ENCODE results near the gene NT5C2. TPM values are rescaled to one million over a fixed set of nuclear protein-coding genes. Genes with fewer than 3 reads are reported as not detected.
"Not testable (repeated sequence)": the region's sequence is repeated elsewhere in the genome, so short reads cannot be mapped to it uniquely, and the experiment has no call there.

The NT5C2 gene
- total RNA-seq, 2 experiments from 2014 or later: 39.1 to 43.0 TPM

GRCh38 chr10:103232772-103233488, 39.9 kb upstream of the NT5C2 start:
- intact Hi-C loops (cut with micrococcal nuclease): no loop called here
- ATAC-seq (no peak), DNase-seq (no peak)
- Mint-ChIP-seq H3K36me3 (ENCODE audit: low read depth) (no peaks in the 10 kb centered on the region), H3K27ac (no peak overlapping the region), H3K4me1 (ENCODE audit: low read depth) (no peaks in the 10 kb centered on the region), H3K9me3 (no peaks in the 10 kb centered on the region), H3K4me3 (no peak overlapping the region), H3K27me3 (no peaks in the 10 kb centered on the region)
- TF ChIP-seq CTCF (IDR thresholded peaks at IDR 0.05): no peak
- ChIA-PET POLR2A (no interaction called here), CTCF (no interaction called here)

DNA sequence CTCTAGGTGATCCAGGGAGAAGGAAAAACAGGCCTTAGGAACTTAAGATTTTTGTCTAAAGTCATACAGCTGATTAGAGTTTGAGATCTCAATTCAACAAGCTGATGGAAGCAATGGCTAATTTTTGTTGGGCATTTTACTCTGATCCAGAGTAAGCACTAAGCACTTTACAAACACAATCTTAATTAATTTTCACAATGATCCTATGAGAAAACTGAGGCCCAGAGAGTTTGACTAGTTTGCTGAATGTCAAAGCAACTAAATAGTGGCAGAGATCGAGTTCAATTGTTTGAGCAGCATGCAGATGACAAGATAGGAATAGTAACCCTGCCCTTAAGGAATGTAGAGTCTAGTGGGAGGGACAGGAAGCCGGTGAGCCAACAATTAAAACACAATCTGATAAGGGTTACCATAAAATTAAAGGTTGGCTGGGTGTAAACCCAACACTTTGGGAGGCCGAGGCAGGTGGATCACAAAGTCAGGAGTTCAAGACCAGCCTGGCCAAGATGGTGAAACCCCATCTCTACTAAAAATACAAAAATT, 39.1 kb upstream of the NT5C2 start:
- H3K36me3 Mint-ChIP-seq (ENCODE audit: low read depth): no peaks in the 10 kb centered on the region
- H3K27me3 Mint-ChIP-seq: no peaks in the 10 kb centered on the region
- CTCF ChIA-PET: interaction anchor here (1.1 to 1.7 kb wide), 2 partner anchors 16 to 45 kb away, joined by 3 to 4 read pairs; no protein-coding TSS in a partner anchor
- H3K4me3 Mint-ChIP-seq: no peak overlapping the region
- DNase-seq (no peak), ATAC-seq (no peak)
- TF ChIP-seq CTCF (IDR thresholded peaks at IDR 0.05): no peak
- POLR2A ChIA-PET: interaction anchor here (0.7 kb wide), 1 partner anchor 794 kb away, joined by 3 read pairs; no protein-coding TSS in a partner anchor
- no peaks in the 10 kb centered on the region for H3K9me3 Mint-ChIP-seq
- intact Hi-C loops (cut with micrococcal nuclease): no loop called here
- no peak overlapping the region for H3K27ac Mint-ChIP-seq
- no peaks in the 10 kb centered on the region for H3K4me1 Mint-ChIP-seq (ENCODE audit: low read depth)

DNA sequence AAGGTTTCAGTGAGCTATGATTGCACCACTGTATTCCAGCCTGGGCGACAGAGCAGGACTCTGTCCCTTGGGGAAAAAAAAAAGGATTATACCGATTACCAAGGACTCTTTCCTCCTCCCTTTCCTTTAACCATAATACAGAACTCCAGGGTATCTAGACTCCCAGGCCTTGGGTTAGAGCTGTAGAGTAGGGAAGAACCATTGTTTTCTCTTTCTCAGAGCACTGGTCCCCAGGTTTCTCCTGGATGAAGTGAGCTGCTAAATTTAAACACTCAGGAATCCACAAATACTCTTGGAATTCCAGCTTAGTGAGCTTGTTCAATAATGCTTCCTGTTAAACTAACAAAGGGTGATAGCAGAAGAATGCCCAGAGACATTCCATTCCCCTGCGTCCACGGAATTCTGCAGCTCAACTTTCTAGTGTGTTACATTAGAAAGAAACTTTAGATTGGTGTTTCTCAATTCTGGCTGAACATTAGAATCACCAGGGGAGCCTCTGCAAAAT, 38.0 kb upstream of the NT5C2 start:
- ChIA-PET CTCF (interaction anchor here (1.0 to 2.6 kb wide), 4 partner anchors 9 to 46 kb away, joined by 3 to 9 read pairs (median 4); no protein-coding TSS in a partner anchor), POLR2A (interaction anchor here (0.6 to 0.7 kb wide), 2 partner anchors 365 to 713 kb away, joined by 3 to 5 read pairs; no protein-coding TSS in a partner anchor)
- no peak for TF ChIP-seq CTCF (IDR thresholded peaks at IDR 0.05)
- Mint-ChIP-seq H3K4me3 (no peak overlapping the region), H3K9me3 (no peaks in the 10 kb centered on the region), H3K4me1 (ENCODE audit: low read depth) (no peaks in the 10 kb centered on the region), H3K36me3 (ENCODE audit: low read depth) (no peaks in the 10 kb centered on the region), H3K27ac (no peak overlapping the region), H3K27me3 (no peaks in the 10 kb centered on the region)
- ATAC-seq: no peak
- DNase-seq: no peak
- intact Hi-C loops (cut with micrococcal nuclease): no loop called here

DNA sequence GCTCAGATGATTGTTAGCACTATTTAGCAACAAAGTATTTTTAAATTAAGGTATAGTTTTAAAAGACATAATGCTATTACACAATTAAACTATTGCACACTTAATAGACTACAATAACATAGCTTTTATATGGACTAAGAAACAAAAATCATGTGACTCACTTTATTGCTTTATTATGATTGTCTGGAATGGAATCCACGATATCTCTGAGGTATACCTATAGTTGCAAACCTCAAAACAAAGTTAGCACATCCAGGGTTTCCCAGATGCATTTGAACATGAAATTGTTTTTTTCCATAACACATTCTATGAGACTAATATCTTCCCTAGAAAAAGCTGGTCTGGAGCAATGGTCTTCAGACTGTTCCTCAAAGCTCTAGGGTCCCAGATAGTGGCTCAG, 34.3 kb upstream of the NT5C2 start:
- no peaks in the 10 kb centered on the region for H3K4me1 Mint-ChIP-seq (ENCODE audit: low read depth)
- ATAC-seq: no peak
- H3K36me3 Mint-ChIP-seq (ENCODE audit: low read depth): no peaks in the 10 kb centered on the region
- no peak for TF ChIP-seq CTCF (IDR thresholded peaks at IDR 0.05)
- DNase-seq: no peak
- H3K27ac Mint-ChIP-seq: no peak overlapping the region
- H3K9me3 Mint-ChIP-seq: peaks cover 8% of the 10 kb centered on the region
- no peaks in the 10 kb centered on the region for H3K27me3 Mint-ChIP-seq
- intact Hi-C loops (cut with micrococcal nuclease): no loop called here
- POLR2A ChIA-PET: interaction anchor here (0.6 kb wide), 1 partner anchor 286 kb away, joined by 3 read pairs; no protein-coding TSS in a partner anchor
- no peak overlapping the region for H3K4me3 Mint-ChIP-seq
- CTCF ChIA-PET: interaction anchor here (1.1 to 1.2 kb wide), 2 partner anchors 16 to 17 kb away, joined by 3 to 7 read pairs; no protein-coding TSS in a partner anchor

GRCh38 chr10:103225939-103226338, 32.9 kb upstream of the NT5C2 start:
- DNase-seq (no peak), ATAC-seq (no peak)
- POLR2A ChIA-PET: interaction anchor here (0.6 kb wide), 1 partner anchor 21 kb away, joined by 3 read pairs; no protein-coding TSS in a partner anchor
- H3K27ac Mint-ChIP-seq: no peak overlapping the region
- H3K27me3 Mint-ChIP-seq: no peaks in the 10 kb centered on the region
- CTCF ChIA-PET: no interaction called here
- no peaks in the 10 kb centered on the region for H3K36me3 Mint-ChIP-seq (ENCODE audit: low read depth)
- no peak for TF ChIP-seq CTCF (IDR thresholded peaks at IDR 0.05)
- intact Hi-C loops (cut with micrococcal nuclease): no loop called here
- H3K9me3 Mint-ChIP-seq: peaks cover 8% of the 10 kb centered on the region
- H3K4me1 Mint-ChIP-seq (ENCODE audit: low read depth): no peaks in the 10 kb centered on the region
- no peak overlapping the region for H3K4me3 Mint-ChIP-seq

GRCh38 chr10:103224721-103225120, 31.6 kb upstream of the NT5C2 start:
- DNase-seq; H3K4me3 Mint-ChIP-seq; H3K4me1 Mint-ChIP-seq (ENCODE audit: low read depth); H3K27me3 Mint-ChIP-seq; H3K9me3 Mint-ChIP-seq; intact Hi-C loops (cut with micrococcal nuclease); POLR2A ChIA-PET; H3K27ac Mint-ChIP-seq; ATAC-seq; H3K36me3 Mint-ChIP-seq (ENCODE audit: low read depth): not testable (repeated sequence)
- CTCF ChIA-PET: interaction anchor here (2.6 kb wide), 1 partner anchor 20 kb away, joined by 9 read pairs; no protein-coding TSS in a partner anchor
